GM18520 (cell line): ENCODE results near the gene TMEM135.
"Not testable (repeated sequence)": the region's sequence is repeated elsewhere in the genome, so short reads cannot be mapped to it uniquely, and the experiment has no call there.

ENCODE experiments used
- ATAC-seq: cut with Tn5 transposase; IDR thresholded peaks from one replicate; pipeline ENCODE4 v1.9.1; 2021; ENCODE audit not compliant: unreplicated experiment

Gene TMEM135

DNA sequence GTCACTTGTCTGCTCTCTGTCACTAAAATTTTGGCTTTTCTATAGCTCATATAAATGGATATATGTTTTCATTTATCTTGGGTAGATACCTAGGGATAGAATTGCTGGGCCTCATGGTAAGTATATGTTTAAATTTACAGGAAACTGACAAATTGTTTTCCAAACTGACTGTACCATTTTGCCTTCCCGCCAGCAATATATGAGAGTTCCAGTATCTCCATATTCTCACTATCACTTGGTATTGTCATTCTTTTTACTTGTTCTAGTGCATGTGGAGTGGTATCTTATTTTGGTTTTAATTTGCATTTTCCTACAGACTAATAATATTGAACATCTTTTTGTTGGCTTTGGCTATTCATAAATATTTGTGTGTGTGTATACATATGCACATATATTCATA lies 101.7 kb downstream of the TMEM135 start:
- ATAC-seq = no peak

DNA sequence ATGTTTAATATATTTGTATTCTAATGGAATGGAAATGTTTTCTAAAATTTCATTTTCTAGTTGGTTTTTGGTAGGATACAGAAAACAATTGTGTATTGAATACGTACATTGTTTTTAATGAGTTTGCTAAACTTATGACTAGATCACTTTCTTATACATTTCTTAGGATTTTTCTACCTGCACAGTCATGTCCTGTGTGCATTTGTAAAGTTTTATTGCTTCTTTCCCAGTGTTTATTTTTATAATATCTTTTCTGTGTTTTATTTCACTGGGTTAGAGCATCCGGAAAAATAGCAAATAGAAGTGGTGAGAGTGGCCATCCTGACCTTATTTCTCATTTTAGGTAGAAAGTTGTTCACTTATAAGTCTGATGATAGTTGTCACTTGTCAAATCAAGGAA lies 103.6 kb downstream of the TMEM135 start:
- ATAC-seq = no peak

DNA sequence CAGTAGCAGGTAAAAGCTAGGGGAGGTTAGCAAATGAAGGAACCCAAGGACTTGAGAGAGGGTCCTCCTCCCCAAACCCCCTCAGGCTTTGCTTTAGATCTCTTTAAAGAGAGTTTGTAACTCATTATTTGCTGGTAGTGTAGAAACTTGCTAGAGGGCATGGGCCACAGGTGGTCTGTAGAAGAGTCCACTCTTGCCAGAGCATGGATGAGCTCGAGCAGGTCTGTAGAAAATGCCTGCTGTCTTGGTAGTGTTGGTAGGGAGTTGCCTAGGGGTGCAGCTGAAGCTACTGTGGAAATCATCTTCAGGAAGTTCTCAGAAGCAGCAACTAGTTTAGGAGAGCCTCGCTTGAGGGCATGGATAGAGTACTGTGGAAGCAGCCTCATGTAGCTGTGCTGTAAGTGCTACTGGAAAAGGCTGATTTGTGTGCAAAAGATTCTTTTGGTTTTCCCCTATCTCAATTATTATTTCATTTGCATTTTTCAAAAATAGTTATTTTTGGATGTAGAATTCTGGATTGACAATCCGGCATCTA lies 104.3 kb downstream of the TMEM135 start:
- no peak for ATAC-seq

DNA sequence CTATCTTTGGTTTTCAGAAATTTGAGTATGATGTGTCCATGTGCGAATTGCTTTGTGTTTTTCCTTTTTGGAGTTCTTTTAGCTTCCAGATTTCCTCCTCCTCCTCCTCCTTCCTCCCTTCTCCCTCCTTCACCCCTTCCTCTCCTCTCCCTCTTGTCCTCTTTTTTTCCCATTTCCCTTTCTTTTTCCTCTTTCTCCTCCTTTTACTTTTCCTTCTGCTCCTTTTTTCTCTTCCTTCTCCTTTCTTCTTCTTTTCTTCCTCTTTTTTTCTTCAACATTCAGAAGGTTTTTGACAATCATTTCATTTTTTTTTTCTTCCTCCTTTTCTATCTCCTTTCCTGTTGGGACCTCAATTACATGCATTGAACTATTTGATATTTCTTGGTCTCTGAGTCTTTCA lies 104.9 kb downstream of the TMEM135 start:
- ATAC-seq = no peak

DNA sequence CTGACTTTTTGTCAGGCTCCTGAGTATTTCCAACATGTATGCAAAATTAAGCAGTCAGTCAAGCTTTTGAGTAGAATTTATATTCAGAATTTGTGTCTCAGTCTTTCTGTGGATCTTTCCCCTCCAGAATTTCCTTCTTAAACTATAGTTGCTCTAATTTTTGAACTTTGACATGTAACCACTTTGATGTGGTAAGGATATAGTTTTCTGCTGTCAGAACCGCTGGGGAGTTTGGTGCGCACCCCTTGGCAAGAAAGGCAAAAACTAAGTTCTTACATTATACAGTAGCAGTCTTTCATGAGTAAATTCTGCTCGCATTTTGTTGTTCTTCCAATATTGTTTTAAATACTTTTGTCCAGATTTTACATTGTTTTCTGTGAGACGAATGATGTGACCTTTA lies 105.9 kb downstream of the TMEM135 start:
- ATAC-seq = no peak

DNA sequence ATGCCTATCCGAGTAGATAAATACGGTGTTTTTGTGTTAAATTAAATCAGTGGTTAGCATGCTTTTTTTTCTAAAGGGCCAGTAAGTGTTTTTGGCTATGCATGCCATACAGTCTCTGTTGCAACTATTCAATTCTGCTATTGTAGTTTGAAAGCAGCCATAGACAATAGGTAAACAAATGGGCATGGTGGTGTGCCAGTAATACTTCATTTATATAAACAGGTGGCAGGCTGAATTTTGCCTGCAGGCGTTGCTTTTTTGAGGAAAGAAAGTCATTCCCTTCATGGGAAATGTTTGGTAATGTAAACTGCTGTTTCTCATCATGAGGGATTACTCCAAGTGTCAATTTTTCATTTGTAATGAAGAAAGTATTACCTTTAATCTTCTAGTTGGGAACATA lies 106.5 kb downstream of the TMEM135 start:
- no peak for ATAC-seq

DNA sequence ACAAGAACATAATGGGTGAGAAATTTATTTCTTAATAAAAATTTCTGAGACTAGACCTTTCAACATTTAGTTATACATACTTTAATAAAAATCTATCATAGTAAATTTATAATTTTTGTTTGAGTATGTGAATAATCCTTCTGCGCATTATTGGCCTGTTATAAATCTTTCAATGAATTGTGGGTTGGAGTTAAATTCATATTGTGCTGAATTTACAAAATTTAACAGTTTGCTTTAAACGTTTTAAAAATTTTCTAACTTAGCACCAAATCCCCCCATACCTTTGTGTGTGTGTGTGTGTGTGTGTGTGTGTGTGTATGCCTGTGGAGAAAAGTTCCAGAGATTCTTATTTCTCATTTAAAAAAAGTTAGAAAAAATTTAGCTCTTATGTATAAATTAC lies 111.0 kb downstream of the TMEM135 start:
- ATAC-seq = no peak

DNA sequence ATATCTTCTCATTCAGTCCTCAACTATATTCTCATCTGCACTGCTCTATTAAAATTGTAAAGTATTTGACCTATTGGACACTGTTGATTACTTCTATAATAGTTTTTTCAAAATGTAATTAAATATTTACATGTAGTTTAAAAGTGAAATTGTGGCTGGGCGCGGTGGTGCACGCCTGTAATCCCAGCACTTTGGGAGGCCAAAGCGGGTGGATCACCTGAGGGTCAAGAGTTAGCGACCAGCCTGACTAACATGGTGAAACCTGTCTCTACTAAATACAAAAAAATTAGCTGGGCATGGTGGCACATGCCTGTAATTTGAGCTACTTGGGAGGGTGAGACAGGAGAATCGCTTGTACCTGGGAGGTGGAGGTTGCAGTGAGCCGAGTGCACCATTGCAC lies 112.0 kb downstream of the TMEM135 start:
- ATAC-seq = not testable (repeated sequence)

DNA sequence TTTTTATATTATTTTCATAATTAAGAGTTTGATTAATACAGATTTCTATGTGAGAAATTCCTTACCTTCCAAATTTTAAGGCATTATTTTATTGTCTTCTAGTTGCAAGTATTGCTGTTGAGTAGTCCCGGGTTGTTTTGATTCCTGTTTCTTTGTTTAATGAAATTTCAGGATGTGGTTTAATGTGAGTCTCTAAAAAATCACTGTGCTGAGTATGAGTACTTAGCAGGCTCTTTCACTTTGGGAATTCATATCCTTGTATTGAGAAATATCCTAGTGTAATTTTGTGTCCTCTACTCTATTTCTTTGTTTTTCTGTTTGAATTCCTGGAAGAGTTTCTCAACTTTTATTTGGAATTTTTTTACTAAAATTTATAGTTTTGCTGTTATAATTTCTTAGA lies 113.2 kb downstream of the TMEM135 start:
- ATAC-seq = no peak

DNA sequence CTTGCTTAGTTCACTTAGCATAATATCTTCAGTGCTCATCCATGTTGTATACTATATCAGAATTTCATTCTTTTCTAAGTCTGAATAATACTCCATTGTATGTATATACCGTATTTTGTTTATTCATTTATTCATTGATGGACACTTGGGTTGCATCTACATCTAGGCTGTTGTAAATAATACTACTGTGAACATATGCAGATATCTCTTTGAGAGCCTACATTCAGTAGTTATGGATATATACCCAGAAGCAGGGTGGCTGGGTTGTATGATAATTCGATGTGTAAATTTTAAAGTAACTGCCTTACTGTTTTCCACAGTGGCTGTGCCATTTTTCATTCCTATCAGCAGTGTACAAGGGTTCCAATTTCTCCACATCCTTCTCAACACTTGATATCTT lies 116.5 kb downstream of the TMEM135 start:
- no peak for ATAC-seq

DNA sequence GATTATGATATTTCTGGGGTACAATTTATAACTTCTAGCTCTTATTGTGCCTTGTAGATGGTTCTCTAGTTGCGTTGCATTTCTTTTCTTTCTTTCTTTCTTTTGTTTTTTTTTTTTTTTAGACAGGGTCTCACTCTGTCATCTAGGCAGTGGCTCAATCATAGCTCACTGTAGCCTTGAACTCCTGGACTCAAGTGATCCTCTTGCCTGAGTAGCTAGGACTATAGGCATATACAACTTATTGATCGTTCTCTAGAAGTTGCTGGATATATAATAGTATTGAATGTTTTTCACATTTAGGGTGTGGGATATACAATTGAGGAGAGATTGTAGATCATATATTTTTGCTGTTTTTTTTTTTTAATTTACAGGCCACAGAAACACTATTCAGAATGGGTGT lies 119.2 kb downstream of the TMEM135 start:
- no peak for ATAC-seq

DNA sequence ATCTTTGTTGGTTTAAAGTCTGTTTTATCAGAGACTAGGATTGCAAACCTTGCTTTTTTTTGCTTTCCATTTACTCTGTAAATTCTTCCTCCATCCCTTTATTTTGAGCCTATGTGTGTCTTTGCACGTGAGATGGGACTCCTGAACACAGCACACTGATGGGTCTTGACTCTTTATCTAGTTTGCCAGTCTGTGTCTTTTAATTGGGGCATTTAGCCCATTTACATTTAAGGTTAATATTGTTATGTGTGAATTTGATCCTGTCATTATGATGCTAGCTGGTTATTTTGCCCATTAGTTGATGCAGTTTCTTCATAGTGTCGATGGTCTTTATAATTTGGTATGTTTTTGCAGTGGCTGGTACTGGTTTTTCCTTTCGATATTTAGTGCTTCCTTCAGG lies 131.3 kb downstream of the TMEM135 start:
- ATAC-seq = not testable (repeated sequence)

DNA sequence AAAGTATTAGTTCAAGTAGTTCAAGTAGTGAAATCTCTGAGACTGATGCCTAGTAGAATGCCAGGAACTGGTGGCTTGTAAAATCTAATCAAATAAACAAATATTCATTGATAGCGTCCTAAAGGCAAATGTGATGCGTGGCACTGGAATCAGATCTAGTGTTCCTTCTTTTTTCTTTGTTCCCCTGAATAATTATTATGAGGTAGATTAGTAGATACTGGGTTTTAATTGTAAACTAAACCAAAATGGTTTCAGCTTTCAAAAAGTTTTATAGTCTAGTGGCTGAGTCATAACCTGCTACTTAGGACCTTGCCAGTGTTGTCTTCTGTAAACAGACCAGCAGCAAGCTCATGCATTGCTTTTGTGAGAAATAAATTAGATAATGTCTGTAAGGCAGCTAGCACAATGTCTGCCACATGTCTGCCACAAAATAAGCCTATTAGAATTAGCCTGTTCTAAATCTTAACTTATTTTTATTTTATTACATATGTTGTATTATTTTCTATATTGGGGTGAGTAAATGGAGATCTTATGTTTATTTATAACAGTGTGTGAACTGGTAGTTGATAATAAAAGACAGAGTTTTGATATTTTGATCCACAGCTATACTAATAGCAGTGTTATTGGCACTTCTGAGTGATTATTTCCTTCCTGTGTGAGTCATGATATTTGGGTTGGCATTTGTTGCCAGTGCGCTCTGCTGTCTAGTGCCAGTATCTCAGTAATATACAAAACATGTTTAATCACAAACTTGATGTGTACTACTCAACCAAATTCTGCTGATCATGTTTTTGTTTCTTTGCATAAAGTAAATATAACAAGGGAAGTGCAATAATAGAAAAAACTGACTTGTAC lies 135.7 kb downstream of the TMEM135 start:
- no peak for ATAC-seq

DNA sequence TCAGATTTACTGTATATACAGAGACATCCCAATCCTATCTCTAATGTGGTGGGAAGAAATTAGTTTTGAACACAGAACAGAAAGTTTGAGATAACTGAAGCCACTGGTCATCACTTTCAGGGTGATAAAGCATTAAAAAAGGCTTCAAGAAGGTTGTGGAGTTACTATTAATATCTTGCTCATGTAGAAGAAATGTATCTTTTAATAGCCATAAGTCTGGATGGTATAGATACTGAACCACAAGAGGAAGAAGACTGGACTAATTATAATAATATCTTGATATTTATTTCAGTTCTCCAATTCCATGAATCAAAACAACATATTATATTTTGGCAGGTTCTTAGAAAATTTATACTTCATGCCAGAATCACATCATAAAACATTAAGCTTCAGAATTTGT lies 137.1 kb downstream of the TMEM135 start:
- ATAC-seq = no peak

DNA sequence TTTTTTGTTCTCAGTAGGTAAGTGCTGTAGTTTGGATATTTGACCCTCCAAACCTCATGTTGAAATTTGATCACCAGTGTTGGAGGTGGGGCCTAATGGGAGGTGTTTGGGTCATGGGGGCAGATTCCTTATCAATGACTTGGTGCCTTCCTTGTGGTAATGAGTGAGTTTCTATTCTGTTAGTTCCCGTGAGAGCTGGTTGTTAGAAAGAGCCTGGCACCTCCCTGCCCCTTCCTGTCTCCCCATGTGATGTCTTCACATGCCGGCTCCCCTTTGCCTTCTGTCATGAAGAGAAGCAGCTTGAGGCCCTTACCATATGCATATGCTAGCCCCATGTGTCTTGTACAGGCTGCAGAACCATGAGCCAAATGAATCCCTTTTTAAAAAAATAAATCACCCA lies 138.3 kb downstream of the TMEM135 start:
- ATAC-seq = no peak

DNA sequence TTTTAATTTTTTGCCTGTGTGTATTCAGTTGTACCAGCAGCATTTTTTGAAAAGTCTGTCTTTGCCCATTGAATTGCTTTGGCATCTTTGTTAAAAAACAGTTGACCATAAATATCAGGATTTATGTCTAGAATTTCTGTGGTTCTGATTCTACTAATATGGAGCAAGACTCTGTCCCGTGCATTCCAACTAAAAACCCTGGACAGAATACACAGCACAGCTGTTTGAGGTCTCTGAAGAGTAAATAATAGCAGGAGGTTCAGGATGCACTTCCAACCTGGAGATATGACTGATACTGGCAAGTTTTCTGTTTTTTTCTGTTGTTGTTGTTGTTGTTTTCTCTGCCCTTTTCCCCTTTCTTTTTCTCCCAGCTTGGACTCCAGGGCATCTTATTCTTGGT lies 141.9 kb downstream of the TMEM135 start:
- ATAC-seq = no peak

DNA sequence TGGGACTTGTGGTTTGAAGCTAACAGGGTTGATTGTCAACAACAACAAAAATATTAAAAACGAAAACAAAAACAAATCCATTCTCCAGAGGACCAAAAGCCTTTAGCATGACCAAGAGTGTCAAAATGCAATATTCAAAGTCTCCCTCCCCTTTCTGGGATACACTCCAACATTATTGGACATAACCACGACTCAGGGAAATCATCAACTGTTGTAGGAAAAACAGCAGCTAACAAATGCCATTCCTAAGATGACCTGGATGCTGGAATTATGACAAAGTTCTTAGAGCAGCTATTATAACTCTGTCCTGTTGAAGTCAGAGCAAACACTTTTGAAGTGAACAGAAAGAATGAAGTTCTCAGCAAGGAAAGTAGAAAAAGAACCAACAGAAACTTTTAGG lies 143.0 kb downstream of the TMEM135 start:
- no peak for ATAC-seq

DNA sequence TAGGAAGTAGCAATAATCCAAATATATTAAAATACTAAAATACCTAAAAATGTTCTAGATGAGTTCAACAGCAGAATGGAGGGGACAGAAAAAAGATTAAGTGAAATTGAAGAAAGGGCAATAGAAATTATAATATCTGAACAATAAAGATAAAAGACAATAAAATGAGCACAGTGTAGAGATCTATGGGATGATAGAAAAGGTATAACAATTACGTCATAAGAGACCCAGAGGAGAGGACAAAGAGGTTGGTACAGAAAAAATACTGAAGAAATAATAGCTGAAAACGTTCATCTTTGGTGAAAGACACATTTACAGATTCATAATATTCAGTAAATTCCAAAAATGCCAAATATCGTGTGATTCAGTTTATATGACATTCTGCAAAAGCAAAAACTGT lies 143.4 kb downstream of the TMEM135 start:
- ATAC-seq = no peak

DNA sequence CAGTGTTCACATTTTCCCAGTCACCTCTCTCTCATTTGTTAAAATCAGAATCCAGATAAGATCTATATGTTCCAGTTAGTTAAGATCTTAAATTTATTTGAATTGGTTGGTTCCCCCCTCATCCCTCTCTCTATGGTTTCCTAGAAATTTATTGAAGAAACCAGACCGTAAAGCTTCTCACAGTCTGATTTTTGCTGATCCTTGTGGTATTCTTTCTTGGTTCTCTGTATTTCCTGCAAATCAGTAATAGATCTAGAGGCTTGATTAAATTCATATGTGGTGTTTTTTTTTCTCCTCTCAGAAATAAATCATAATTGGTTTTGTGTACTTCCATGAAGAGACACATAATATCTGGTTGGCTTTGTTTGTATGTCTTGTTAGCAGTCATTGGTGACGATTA lies 147.5 kb downstream of the TMEM135 start:
- ATAC-seq = no peak

DNA sequence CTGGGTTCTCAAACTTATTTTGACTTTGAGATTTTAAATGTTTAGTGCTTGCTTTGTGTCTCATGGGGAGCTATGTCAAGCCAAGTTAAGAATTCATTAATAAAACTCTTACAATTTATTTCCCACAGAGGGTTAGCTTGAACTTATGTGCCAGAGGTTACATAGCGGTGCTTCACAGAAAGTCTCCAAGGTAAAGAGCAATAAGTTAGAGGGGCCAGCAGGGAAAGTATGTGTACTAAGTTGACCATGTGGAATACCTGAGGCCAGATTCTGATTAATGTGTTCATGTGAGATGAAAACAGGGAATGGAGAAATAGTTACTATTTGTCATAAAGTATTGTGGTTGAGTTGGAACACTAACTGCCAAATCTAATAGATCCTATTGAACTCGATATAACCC lies 149.3 kb downstream of the TMEM135 start:
- no peak for ATAC-seq

DNA sequence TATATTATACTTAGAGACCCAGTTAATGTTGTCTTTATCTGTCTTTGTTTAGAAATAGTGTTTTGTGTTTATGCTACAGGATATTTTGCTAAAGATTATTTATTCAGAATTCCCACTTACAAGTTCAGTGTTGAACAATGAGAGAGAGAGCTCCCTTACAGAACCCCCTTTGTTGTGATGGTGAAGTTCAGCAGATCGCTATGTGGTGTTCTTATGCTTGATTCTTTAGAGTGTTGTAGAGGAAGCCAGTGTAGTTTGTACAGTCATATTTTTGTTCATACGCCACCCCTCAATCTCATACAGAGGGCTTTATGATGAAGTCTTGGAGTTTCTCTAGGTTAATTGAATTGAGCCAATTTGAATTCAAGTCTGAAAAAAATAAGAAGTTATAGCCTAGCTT lies 150.2 kb downstream of the TMEM135 start:
- no peak for ATAC-seq

DNA sequence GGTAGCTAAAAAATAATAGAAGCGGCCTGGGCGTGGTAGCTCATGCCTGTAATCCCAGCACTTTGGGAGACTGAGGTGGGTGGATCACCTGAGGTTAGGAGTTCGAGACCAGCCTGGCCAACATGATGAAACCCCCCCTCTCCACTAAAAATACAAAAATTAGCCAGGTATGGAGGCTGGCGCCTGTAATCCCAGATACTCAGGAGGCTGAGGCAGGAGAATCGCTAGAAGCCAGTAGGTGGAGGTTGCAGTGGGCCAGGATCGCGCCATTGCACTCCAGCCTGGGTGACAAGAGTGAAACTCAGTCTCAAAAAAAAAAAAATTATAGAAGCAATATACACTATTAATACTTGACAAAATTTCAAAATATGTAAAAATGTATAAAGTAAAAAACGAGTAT lies 150.7 kb downstream of the TMEM135 start:
- not testable (repeated sequence) for ATAC-seq

DNA sequence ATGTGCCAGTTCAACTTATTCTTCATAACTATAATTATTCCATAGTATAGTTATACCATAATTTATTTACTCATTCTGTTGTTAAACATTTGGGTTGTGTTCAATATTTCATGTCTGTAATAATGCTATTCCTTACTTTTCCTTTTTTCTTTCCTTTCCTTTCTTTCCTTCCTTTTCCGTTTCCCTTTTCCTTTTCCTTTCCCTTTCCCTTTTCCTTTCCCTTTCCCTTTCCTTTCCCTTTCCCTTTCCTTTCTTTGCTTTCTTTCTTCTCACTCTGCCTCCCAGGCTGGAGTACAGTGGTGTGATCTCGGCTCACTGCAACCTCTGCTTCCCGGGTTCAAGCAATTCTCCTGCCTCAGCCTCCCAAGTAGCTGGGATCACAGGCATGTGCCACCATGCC lies 151.2 kb downstream of the TMEM135 start:
- ATAC-seq = not testable (repeated sequence)
